Panc1 (cell line): ENCODE measurements around the gene MALAT1.

Experiments
- POLR2AphosphoS5 ChIP-seq: IDR thresholded peaks from 2 replicates; pipeline ENCODE4 v1.6.1; 2012; ENCODE audit warnings: mild to moderate bottlenecking, low read depth, low read length, moderate library complexity
- SIN3A ChIP-seq: IDR thresholded peaks from 2 replicates; pipeline ENCODE4 v1.6.1; 2012; ENCODE audit warnings: low read depth, mild to moderate bottlenecking, low read length, moderate library complexity, borderline replicate concordance; ENCODE audit not compliant: insufficient read depth
- TF ChIP-seq, protein P1 (sequence below): fragments of 450-650 bp; IDR thresholded peaks from 2 replicates; pipeline ENCODE4 v1.5.1; 2017; ENCODE audit warnings: mild to moderate bottlenecking
- TF ChIP-seq, protein P2 (sequence below), 2 experiments: IDR thresholded peaks; 2 replicates each; pipeline ENCODE4 v1.6.1; 2011 to 2012; ENCODE audit warnings: low read depth in 2 of 2, control low read depth in 1 of 2, low read length in 1 of 2, mild to moderate bottlenecking in 1 of 2, moderate library complexity in 1 of 2; ENCODE audit not compliant: insufficient read depth in 1 of 2

DNA sequence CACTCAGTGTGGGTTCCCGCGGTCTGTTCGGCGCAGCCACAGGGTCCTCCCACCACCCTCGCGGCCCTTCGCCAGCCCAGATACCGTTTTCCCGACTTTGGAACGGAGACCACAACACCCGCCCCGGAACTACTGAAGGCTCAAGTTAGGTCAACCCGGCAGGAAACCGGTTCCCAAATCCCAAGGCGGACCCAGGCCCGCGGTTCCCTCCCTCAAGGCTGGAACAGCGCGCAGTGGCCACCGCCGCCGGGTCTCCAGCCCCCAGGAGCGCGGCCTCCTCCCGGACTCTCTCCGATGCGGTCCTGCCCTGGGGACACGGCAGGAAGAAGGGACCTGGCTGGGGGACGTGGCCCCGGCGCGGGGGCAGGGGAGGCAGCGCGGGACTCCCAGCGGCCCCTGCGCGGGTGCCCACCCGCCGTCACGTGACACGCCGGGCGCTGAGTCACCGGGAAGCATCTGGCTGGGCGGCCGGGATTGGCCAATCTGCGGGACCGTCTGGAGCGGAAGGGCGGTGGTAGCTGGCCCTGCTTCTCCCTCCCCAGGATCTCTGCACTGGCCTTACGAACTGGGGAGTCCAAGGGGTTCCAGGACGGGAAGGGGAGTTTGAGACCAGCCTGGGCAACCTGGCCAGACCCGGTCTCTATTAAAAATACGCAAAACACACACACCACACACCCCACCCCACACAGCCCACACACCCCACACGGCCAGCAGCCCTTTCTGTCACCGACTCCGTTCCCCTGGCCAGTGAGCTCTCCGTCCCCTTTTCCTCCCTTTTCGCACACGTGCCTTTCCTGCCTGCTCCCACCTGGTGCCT is 21.5 kb upstream of the MALAT1 start:
- TF ChIP-seq, protein P1, sequence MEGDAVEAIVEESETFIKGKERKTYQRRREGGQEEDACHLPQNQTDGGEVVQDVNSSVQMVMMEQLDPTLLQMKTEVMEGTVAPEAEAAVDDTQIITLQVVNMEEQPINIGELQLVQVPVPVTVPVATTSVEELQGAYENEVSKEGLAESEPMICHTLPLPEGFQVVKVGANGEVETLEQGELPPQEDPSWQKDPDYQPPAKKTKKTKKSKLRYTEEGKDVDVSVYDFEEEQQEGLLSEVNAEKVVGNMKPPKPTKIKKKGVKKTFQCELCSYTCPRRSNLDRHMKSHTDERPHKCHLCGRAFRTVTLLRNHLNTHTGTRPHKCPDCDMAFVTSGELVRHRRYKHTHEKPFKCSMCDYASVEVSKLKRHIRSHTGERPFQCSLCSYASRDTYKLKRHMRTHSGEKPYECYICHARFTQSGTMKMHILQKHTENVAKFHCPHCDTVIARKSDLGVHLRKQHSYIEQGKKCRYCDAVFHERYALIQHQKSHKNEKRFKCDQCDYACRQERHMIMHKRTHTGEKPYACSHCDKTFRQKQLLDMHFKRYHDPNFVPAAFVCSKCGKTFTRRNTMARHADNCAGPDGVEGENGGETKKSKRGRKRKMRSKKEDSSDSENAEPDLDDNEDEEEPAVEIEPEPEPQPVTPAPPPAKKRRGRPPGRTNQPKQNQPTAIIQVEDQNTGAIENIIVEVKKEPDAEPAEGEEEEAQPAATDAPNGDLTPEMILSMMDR = no peak
- TF ChIP-seq POLR2AphosphoS5 (peak; percentile 81), SIN3A (peak; percentile 71; the same call in 1 of the 2 replicates)
- TF ChIP-seq, protein P2, sequence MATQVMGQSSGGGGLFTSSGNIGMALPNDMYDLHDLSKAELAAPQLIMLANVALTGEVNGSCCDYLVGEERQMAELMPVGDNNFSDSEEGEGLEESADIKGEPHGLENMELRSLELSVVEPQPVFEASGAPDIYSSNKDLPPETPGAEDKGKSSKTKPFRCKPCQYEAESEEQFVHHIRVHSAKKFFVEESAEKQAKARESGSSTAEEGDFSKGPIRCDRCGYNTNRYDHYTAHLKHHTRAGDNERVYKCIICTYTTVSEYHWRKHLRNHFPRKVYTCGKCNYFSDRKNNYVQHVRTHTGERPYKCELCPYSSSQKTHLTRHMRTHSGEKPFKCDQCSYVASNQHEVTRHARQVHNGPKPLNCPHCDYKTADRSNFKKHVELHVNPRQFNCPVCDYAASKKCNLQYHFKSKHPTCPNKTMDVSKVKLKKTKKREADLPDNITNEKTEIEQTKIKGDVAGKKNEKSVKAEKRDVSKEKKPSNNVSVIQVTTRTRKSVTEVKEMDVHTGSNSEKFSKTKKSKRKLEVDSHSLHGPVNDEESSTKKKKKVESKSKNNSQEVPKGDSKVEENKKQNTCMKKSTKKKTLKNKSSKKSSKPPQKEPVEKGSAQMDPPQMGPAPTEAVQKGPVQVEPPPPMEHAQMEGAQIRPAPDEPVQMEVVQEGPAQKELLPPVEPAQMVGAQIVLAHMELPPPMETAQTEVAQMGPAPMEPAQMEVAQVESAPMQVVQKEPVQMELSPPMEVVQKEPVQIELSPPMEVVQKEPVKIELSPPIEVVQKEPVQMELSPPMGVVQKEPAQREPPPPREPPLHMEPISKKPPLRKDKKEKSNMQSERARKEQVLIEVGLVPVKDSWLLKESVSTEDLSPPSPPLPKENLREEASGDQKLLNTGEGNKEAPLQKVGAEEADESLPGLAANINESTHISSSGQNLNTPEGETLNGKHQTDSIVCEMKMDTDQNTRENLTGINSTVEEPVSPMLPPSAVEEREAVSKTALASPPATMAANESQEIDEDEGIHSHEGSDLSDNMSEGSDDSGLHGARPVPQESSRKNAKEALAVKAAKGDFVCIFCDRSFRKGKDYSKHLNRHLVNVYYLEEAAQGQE (IDR thresholded peaks at IDR 0.05; ENCODE audit: insufficient read depth in 1 of 2, low read depth in 2 of 2, low read length in 1 of 2) = peak in 1 of 2 experiments; percentile 30; a peak in 1 of 4 replicates
